ENCODE results near the gene HOXC10.

The HOXC10 gene

GRCh38 chr12:54019924-54020590 lies 35.1 kb downstream of the HOXC10 start:
- peaks cover 65% of the 10 kb centered on the region for H3K4me1 ChIP-seq (ENCODE audit: insufficient read depth, low read length, poor library complexity, severe bottlenecking)
- H3K4me3 ChIP-seq (ENCODE audit: low read length, poor library complexity, severe bottlenecking) = peak overlapping the region; percentile 95
- H3K27me3 ChIP-seq (ENCODE audit: insufficient read depth, low read length, poor library complexity, severe bottlenecking) = no peaks in the 10 kb centered on the region
- peaks cover 10% of the 10 kb centered on the region for H3F3A ChIP-seq (ENCODE audit: low read depth)
- H3K36me3 ChIP-seq (ENCODE audit: insufficient read depth, low read length) = no peaks in the 10 kb centered on the region
- no peaks in the 10 kb centered on the region for H3K9me2 ChIP-seq (replicated peaks; ENCODE audit: low read depth, low read length)
- peaks cover 78% of the 10 kb centered on the region for H3K79me2 ChIP-seq (ENCODE audit: insufficient read depth, low read length)
- H3K9me3 ChIP-seq (ENCODE audit: insufficient read depth, low read depth, low read length) = no peaks in the 10 kb centered on the region
- peak overlapping the region; percentile 85 for H3K4me2 ChIP-seq (ENCODE audit: low read depth, low read length, poor library complexity, severe bottlenecking)
- peak overlapping the region; percentile 99 for H3K9ac ChIP-seq (ENCODE audit: low read depth, low read length, poor library complexity, severe bottlenecking)
- no peak for TF ChIP-seq CTCF (conservative IDR thresholded peaks at IDR 0.05; ENCODE audit: low read length)
- TF ChIP-seq EZH2phosphoT487 (IDR thresholded peaks at IDR 0.05; ENCODE audit: borderline replicate concordance) = no peak
- no peak overlapping the region for H2AFZ ChIP-seq (ENCODE audit: low read length)
- H4K20me1 ChIP-seq (ENCODE audit: insufficient read depth, low read length, poor library complexity, severe bottlenecking) = peaks cover 57% of the 10 kb centered on the region

- H3K9me3 ChIP-seq (ENCODE audit: insufficient read depth, low read depth, low read length) = no peaks in the 10 kb centered on the region
- peaks cover 84% of the 10 kb centered on the region for H3K79me2 ChIP-seq (ENCODE audit: insufficient read depth, low read length)
- no peaks in the 10 kb centered on the region for H3K36me3 ChIP-seq (ENCODE audit: insufficient read depth, low read length)
- no peaks in the 10 kb centered on the region for H3K9me2 ChIP-seq (replicated peaks; ENCODE audit: low read depth, low read length)
- peaks cover 66% of the 10 kb centered on the region for H3K4me1 ChIP-seq (ENCODE audit: insufficient read depth, low read length, poor library complexity, severe bottlenecking)
- peaks cover 64% of the 10 kb centered on the region for H4K20me1 ChIP-seq (ENCODE audit: insufficient read depth, low read length, poor library complexity, severe bottlenecking)
- H3F3A ChIP-seq (ENCODE audit: low read depth) = peaks cover 10% of the 10 kb centered on the region
- H3K4me3 ChIP-seq (ENCODE audit: low read length, poor library complexity, severe bottlenecking) = peak overlapping the region; percentile 95
- H3K4me2 ChIP-seq (ENCODE audit: low read depth, low read length, poor library complexity, severe bottlenecking) = peak overlapping the region; percentile 85
- no peak overlapping the region for H2AFZ ChIP-seq (ENCODE audit: low read length)
- no peaks in the 10 kb centered on the region for H3K27me3 ChIP-seq (ENCODE audit: insufficient read depth, low read length, poor library complexity, severe bottlenecking)
- TF ChIP-seq CTCF (conservative IDR thresholded peaks at IDR 0.05; ENCODE audit: low read length) (no peak), EZH2phosphoT487 (IDR thresholded peaks at IDR 0.05; ENCODE audit: borderline replicate concordance) (no peak)
- peak overlapping the region; percentile 99 for H3K9ac ChIP-seq (ENCODE audit: low read depth, low read length, poor library complexity, severe bottlenecking)
These were observed 35.9 kb downstream of the HOXC10 start for GRCh38 chr12:54020591-54021405.

GRCh38 chr12:54021432-54022013 lies 36.6 kb downstream of the HOXC10 start:
- Histone ChIP-seq H3K4me2 (ENCODE audit: low read depth, low read length, poor library complexity, severe bottlenecking) (peak overlapping the region; percentile 85), H3K9me3 (ENCODE audit: insufficient read depth, low read depth, low read length) (no peaks in the 10 kb centered on the region), H4K20me1 (ENCODE audit: insufficient read depth, low read length, poor library complexity, severe bottlenecking) (peaks cover 71% of the 10 kb centered on the region), H3K79me2 (ENCODE audit: insufficient read depth, low read length) (peaks cover 86% of the 10 kb centered on the region), H3K36me3 (ENCODE audit: insufficient read depth, low read length) (no peaks in the 10 kb centered on the region), H3F3A (ENCODE audit: low read depth) (peaks cover 10% of the 10 kb centered on the region), H3K9ac (ENCODE audit: low read depth, low read length, poor library complexity, severe bottlenecking) (peak overlapping the region; percentile 99), H3K4me1 (ENCODE audit: insufficient read depth, low read length, poor library complexity, severe bottlenecking) (peaks cover 65% of the 10 kb centered on the region), H3K9me2 (replicated peaks; ENCODE audit: low read depth, low read length) (no peaks in the 10 kb centered on the region), H3K4me3 (ENCODE audit: low read length, poor library complexity, severe bottlenecking) (peak overlapping the region; percentile 95), H3K27me3 (ENCODE audit: insufficient read depth, low read length, poor library complexity, severe bottlenecking) (no peaks in the 10 kb centered on the region), H2AFZ (ENCODE audit: low read length) (no peak overlapping the region)
- TF ChIP-seq CTCF (conservative IDR thresholded peaks at IDR 0.05; ENCODE audit: low read length) (no peak), EZH2phosphoT487 (IDR thresholded peaks at IDR 0.05; ENCODE audit: borderline replicate concordance) (no peak)

All from Loucy (cell line).